ENCODE measurements around the gene GREB1. TPM values are rescaled to one million over a fixed set of nuclear protein-coding genes. Genes with fewer than 3 reads are reported as not detected.

Gene GREB1
- total RNA-seq, 1 experiment from 2014 or later = 0.37 TPM

GRCh38 chr2:11582612-11582861 is 48.7 kb downstream of the GREB1 start:
- Histone ChIP-seq H3F3A (ENCODE audit: insufficient read depth, low read depth) (no peaks in the 10 kb centered on the region), H3K27me3 (ENCODE audit: insufficient read depth, low read depth) (peaks cover 61% of the 10 kb centered on the region), H3K27ac (no peak overlapping the region), H3K9me3 (ENCODE audit: insufficient read depth, low read depth) (no peaks in the 10 kb centered on the region), H3K4me1 (replicated peaks; ENCODE audit: insufficient read depth) (no peaks in the 10 kb centered on the region), H3K9me2 (ENCODE audit: insufficient read depth) (no peaks in the 10 kb centered on the region), H2AFZ (no peak overlapping the region), H4K20me1 (ENCODE audit: insufficient read depth) (no peaks in the 10 kb centered on the region), H3K79me2 (ENCODE audit: low read depth) (no peaks in the 10 kb centered on the region), H3K4me2 (no peak overlapping the region), H3K36me3 (ENCODE audit: low read depth) (no peaks in the 10 kb centered on the region), H3K4me3 (no peak overlapping the region)
- intact Hi-C loops (cut with micrococcal nuclease; ENCODE audit: unreplicated experiment) = loop anchor here (2.0 to 5.0 kb wide), 3 partner anchors 195 to 875 kb away; no protein-coding TSS in a partner anchor
- POLR2A ChIA-PET (ENCODE audit: unreplicated experiment) = no interaction called here
- BruUV-seq (replicated peaks) = no TSS peak
- DNase-seq = no peak
- no peak for TF ChIP-seq EZH2 (IDR thresholded peaks at IDR 0.05; ENCODE audit: low read depth)
- no peak for TF ChIP-seq CTCF (conservative IDR thresholded peaks at IDR 0.05)
- CTCF ChIA-PET = interaction anchor here (0.5 to 2.1 kb wide), 5 partner anchors 100 to 450 kb away, joined by 3 to 21 read pairs (median 5); partner anchors contain the start of gene E2F6

GRCh38 chr2:11582862-11583752 is 49.3 kb downstream of the GREB1 start:
- Histone ChIP-seq H3K27ac (no peak overlapping the region), H3K9me3 (ENCODE audit: insufficient read depth, low read depth) (no peaks in the 10 kb centered on the region), H3K36me3 (ENCODE audit: low read depth) (no peaks in the 10 kb centered on the region), H3K4me3 (no peak overlapping the region), H2AFZ (no peak overlapping the region), H3F3A (ENCODE audit: insufficient read depth, low read depth) (no peaks in the 10 kb centered on the region), H4K20me1 (ENCODE audit: insufficient read depth) (no peaks in the 10 kb centered on the region), H3K27me3 (ENCODE audit: insufficient read depth, low read depth) (peaks cover 59% of the 10 kb centered on the region), H3K79me2 (ENCODE audit: low read depth) (no peaks in the 10 kb centered on the region), H3K9me2 (ENCODE audit: insufficient read depth) (no peaks in the 10 kb centered on the region), H3K4me2 (no peak overlapping the region), H3K4me1 (replicated peaks; ENCODE audit: insufficient read depth) (no peaks in the 10 kb centered on the region)
- ChIA-PET POLR2A (ENCODE audit: unreplicated experiment) (no interaction called here), CTCF (interaction anchor here (0.9 to 2.1 kb wide), 3 partner anchors 100 to 450 kb away, joined by 4 to 21 read pairs (median 5); a partner anchor contains a TSS)
- BruUV-seq (replicated peaks) = no TSS peak
- peak in 1 of 2 experiments; percentile 65 for DNase-seq
- peak; percentile 97 for TF ChIP-seq CTCF (conservative IDR thresholded peaks at IDR 0.05)
- no peak for TF ChIP-seq EZH2 (IDR thresholded peaks at IDR 0.05; ENCODE audit: low read depth)
- intact Hi-C loops (cut with micrococcal nuclease; ENCODE audit: unreplicated experiment) = loop anchor here (2.0 to 5.0 kb wide), 3 partner anchors 194 to 876 kb away; no protein-coding TSS in a partner anchor

- H3K9me2 ChIP-seq (ENCODE audit: insufficient read depth) = no peaks in the 10 kb centered on the region
- no peaks in the 10 kb centered on the region for H4K20me1 ChIP-seq (ENCODE audit: insufficient read depth)
- no peak overlapping the region for H3K4me2 ChIP-seq
- H3K4me3 ChIP-seq = no peak overlapping the region
- CTCF ChIA-PET = interaction anchor here (0.6 to 1.3 kb wide), 6 partner anchors 10 to 170 kb away, joined by 3 to 13 read pairs (median 3); no protein-coding TSS in a partner anchor
- POLR2A ChIA-PET (ENCODE audit: unreplicated experiment) = interaction anchor here (0.6 kb wide), 1 partner anchor 422 kb away, joined by 4 read pairs; no protein-coding TSS in a partner anchor
- intact Hi-C loops (cut with micrococcal nuclease; ENCODE audit: unreplicated experiment) = loop anchor here (1.0 to 5.0 kb wide), 8 partner anchors 99 to 877 kb away; no protein-coding TSS in a partner anchor
- H3F3A ChIP-seq (ENCODE audit: insufficient read depth, low read depth) = no peaks in the 10 kb centered on the region
- H3K27me3 ChIP-seq (ENCODE audit: insufficient read depth, low read depth) = peaks cover 51% of the 10 kb centered on the region
- H3K9me3 ChIP-seq (ENCODE audit: insufficient read depth, low read depth) = no peaks in the 10 kb centered on the region
- BruUV-seq (replicated peaks) = no TSS peak
- DNase-seq = peak; percentile 66 to 72
- no peaks in the 10 kb centered on the region for H3K4me1 ChIP-seq (replicated peaks; ENCODE audit: insufficient read depth)
- no peak overlapping the region for H2AFZ ChIP-seq
- H3K79me2 ChIP-seq (ENCODE audit: low read depth) = no peaks in the 10 kb centered on the region
- H3K27ac ChIP-seq = no peak overlapping the region
- H3K36me3 ChIP-seq (ENCODE audit: low read depth) = no peaks in the 10 kb centered on the region
- TF ChIP-seq EZH2 (IDR thresholded peaks at IDR 0.05; ENCODE audit: low read depth) = no peak
- peak; percentile 95 for TF ChIP-seq CTCF (conservative IDR thresholded peaks at IDR 0.05)
Measured at GRCh38 chr2:11583840-11584524, 50.1 kb downstream of the GREB1 start.
